Measurements from ENCODE around the gene MSH4.

DNA sequence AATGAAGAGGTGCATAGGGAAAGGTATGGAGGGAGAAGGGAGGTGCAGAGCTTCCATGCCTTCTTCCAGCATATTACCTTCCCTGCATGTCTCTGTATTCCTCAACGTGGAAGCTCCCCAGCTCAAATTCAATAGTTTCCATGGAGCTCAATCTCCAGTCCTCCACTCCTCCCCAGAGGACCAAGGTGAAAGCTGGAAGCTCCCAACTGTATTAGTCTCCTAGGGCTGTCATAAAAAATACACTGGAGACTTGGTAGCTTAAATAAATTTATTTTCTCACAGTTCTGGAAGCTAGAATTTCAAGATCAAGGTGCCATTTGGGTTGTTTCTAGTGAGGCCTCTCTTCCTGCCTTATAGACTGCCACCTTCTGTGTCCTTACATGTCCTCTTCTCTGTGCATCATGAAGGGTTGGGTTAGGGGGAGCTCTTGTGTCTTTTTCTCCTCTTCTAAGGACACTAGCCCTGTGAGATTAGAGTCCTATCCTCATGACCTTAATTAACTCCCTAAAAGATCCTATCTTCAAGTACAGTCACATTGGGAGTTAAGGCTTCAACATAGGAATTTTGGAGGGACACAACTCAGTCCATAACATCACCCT, 32.5 kb upstream of the MSH4 start:
- TF ChIP-seq, protein P1, sequence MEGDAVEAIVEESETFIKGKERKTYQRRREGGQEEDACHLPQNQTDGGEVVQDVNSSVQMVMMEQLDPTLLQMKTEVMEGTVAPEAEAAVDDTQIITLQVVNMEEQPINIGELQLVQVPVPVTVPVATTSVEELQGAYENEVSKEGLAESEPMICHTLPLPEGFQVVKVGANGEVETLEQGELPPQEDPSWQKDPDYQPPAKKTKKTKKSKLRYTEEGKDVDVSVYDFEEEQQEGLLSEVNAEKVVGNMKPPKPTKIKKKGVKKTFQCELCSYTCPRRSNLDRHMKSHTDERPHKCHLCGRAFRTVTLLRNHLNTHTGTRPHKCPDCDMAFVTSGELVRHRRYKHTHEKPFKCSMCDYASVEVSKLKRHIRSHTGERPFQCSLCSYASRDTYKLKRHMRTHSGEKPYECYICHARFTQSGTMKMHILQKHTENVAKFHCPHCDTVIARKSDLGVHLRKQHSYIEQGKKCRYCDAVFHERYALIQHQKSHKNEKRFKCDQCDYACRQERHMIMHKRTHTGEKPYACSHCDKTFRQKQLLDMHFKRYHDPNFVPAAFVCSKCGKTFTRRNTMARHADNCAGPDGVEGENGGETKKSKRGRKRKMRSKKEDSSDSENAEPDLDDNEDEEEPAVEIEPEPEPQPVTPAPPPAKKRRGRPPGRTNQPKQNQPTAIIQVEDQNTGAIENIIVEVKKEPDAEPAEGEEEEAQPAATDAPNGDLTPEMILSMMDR (optimal IDR thresholded peaks at IDR 0.05 in 1 of 3, IDR thresholded peaks at IDR 0.05 in 1 of 3, conservative IDR thresholded peaks at IDR 0.05 in 1 of 3; ENCODE audit: extremely low read depth in 1 of 3, insufficient read depth in 2 of 3, low read length in 3 of 3): no peak
- no peak for TF ChIP-seq EZH2 (IDR thresholded peaks at IDR 0.05; ENCODE audit: low read length)
